Measurements from ENCODE around the gene FNBP1L.
"Not testable (repeated sequence)": the region's sequence is repeated elsewhere in the genome, so short reads cannot be mapped to it uniquely, and the experiment has no call there.

FNBP1L gene

DNA sequence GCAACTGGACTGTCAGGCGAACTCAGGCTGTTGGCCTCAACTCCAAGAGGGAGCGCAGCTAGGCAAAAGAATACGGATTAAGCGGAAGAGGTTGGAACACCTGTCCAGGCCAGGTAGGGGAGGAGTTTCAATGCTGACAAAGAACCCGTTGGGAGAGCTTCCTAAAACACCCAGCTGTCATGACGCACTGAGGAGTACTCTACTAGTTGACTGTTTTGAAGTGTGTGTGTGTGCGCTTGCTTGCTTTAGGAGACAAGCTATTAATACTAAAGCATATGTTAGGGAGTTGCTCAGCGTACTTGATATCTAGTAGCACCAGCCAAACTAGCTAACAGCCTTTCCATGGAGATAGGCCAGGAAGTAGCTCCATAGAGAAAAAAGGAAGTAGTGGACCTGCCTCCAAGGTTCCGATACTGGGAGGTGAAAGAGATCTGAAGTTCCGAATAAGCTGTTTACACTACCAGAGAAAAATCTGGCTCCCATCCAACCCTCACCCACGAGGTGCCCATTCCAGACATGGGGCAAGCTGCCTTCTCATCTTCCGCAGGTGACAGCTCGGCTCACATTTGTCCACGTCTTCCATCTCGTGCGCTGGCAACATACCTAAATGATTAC is 974 bp upstream of the FNBP1L start:
- no peak for DNase-seq

DNA sequence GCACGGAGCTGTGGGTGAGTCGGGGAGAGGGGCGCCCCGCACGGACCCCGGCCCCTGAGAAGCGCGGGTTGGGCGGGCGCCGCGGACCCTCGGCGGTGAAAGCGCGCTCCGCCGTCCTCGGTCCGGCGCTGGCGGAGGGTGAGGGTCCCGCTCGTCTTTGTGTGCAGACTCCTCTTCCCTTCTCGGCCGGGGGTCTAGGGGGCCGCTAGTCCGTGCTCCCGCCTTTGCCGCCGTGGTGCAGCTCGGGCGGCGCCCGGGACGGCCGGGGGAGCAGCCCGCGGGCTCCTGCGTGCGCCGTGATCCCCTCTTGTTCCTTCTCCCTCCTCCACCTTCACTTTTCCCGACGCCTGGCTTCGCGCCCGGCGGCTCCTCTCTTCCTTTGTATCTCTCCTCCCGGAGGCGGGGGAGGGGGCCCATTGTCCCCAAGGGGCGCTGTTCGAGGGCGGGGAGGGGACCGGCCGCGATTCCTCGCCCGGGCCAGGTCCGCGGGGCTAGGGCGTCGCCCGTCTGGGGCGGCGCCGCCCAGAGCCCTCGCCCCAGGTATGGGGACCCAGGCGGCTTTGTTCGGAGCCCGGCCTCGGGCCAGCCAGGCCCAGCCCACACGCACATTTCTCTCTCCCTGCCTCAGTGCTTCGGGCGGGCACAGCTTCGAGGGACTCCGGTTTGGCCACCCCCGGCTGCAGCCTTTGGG is 519 bp downstream of the FNBP1L start:
- no peak for DNase-seq

DNA sequence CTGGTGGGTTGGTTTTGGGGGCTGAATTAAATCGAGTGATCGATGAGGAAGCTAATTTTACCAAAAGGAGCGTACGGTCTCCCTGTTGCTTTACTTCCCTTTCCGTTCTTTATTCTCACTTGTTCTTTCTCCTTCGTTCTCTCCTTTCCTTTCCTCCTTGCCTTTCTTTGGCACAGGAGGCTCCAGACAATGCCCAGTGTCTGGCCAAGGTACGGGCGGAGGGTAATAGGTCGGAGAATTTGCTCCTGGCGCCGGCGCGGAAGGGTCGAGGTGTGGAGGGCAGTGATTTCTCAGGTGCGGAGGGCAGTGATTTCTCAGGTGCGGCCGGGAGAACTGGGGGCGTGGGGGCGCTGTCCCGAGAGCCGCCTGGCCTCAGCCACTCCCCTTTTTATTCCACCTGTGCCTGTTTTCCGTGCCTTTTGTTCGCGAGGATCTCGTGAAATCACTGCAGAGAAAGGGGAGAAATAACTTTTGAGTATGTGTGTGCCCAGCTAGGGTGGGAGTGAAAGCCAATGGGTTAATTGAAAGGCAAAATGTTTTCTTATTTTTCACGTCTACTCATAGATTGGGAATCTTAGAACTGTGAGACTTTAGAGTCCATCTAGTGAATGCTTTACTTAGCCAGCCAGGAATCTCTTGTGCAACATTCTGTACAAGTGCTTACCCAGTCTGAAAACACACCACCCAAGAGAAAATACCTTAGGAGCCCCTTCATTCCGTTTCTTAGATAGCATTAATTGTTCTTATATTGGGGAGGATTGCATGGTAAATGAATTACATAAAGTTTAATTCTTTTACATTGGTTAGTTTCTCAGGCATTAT is 1.3 kb downstream of the FNBP1L start:
- DNase-seq, result no peak

GRCh38 chr1:93450321-93450720 is 2.4 kb downstream of the FNBP1L start:
- DNase-seq, result peak in 1 of 2 experiments; percentile 19

GRCh38 chr1:93453911-93454310 is 6.0 kb downstream of the FNBP1L start:
- no peak for DNase-seq

GRCh38 chr1:93459126-93459525 is 11.2 kb downstream of the FNBP1L start:
- no peak for DNase-seq

DNA sequence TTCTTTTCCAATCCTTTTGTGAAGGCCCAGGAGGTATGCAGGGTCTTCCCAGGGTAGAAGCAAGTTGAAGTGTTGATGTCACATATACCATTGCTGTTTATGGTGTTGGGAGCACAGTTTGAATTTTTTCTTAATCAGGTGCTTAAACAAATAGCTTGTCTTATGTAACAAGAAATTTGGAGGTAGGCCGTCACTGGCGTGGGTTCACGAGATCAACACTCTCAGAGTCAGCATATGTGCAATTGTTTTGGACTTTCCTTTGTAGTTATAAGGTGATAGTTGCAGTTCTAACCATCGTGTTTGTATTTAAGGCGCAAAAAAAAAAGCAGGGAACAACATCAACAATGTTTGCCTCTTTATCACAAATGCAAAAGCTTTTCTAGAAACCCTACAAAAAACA is 13.3 kb downstream of the FNBP1L start:
- no peak for DNase-seq

- DNase-seq, result no peak
Measured at GRCh38 chr1:93463960-93464359, 16.0 kb downstream of the FNBP1L start.

DNA sequence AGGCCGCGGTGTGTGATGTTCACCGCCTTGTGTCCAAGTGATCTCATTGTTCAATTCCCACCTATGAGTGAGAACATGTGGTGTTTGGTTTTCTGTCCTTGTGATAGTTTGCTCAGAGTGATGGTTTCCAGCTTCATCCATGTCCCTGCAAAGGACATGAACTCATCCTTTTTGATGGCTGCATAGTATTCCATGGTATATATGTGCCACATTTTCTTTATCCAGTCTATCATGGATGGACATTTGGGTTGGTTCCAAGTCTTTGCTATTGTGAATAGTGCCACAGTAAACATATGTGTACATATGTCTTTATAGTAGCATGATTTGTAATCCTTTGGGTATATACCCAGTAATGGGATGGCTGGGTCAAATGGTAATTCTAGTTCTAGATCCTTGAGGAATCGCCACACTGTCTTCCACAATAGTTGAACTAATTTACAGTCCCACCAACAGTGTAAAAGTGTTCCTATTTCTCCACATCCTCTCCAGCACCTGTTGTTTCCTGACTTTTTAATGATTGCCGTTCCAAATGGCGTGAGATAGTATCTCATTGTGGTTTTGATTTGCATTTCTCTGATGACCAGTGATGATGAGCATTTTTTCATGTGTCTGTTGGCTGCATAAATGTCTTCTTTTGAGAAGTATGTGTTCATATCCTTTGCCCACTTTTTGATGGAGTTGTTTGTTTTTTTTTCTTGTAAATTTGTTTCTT is 17.6 kb downstream of the FNBP1L start:
- DNase-seq, result not testable (repeated sequence)

GRCh38 chr1:93467606-93468005 is 19.7 kb downstream of the FNBP1L start:
- DNase-seq, result no peak

DNA sequence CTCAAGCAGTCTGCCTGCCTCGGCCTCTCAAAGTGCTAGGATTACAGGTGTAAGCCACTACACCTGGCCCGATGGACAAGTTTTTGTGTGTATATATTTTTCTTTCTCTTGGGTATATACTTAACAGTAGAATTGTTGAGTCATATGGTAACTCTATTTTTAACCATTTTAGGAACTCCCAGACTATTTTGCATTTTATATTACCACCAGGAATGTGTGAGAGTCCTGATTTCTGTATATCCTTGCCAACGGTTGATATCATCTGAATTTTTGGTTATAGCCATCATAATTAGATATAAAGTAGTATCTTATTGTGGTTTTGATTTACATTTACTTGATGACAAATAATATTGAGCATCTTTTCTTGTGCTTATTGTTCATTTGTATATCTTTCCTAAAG is 20.7 kb downstream of the FNBP1L start:
- DNase-seq, result no peak

DNA sequence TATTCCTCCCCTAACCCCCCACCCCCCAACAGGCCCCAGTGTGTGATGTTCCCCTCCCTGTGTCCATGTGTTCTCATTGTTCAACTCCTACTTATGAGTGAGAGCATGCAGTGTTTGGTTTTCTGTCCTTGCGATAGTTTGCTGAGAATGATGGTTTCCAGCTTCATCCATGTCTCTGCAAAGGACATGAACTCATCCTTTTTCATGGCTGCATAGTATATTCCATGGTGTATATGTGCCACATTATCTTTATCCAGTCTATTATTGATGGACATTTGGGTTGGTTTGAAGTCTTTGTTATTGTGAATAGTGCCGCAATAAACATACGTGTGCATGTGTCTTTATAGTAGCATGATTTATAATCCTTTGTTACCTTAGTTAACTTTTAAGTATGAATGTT is 21.3 kb downstream of the FNBP1L start:
- DNase-seq, result not testable (repeated sequence)

GRCh38 chr1:93471284-93471683 is 23.4 kb downstream of the FNBP1L start:
- no peak for DNase-seq

GRCh38 chr1:93471911-93472310 is 24.0 kb downstream of the FNBP1L start:
- no peak for DNase-seq

- DNase-seq, result no peak
Measured at GRCh38 chr1:93474321-93474720, 26.4 kb downstream of the FNBP1L start.

DNA sequence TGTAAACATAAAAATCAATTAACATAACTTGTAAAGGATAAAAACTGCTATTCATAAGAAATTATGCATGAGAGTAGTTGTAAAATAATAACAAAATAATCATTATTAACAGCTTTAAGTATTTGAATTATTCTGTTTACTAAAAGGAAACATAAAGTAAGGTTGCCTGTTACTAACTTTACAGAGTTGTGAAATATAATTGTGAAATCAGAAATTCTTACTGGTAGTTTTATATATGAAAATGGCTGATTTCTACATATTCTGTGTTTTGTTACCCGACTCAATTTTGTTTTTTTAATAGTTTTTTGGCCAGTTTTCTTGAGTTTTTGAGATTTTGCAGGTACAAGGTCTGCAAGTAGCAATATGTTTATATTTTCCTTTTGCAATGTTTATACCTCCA is 27.8 kb downstream of the FNBP1L start:
- DNase-seq, result no peak

DNA sequence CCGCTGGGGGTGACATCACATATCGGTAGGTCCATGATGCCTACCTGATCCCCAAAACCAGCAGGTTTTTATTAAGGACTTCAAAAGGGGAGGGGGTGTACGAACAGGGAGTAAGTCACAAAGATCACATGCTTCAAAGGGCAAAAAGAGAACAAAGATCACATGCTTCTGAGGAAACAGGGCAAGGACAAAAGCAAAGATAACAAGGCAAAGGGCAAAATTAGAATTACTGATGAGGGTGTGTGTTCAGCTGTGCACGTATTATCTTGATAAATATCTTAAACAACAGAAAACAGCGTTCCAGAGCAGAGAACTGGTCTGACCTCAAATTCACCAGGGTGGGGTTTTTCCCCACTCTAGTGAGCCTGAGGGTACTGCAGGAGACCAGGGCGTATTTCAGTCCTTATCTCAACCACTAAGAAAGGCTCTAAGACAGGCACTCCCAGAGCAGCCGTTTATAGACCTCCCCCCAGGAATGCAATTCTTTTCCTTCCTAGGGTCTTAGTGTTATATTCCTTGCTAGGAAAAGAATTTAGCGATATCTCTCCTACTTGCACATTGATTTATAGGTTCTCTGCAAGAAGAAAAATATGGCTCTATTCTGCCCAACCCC is 31.3 kb downstream of the FNBP1L start:
- DNase-seq, result not testable (repeated sequence)

DNA sequence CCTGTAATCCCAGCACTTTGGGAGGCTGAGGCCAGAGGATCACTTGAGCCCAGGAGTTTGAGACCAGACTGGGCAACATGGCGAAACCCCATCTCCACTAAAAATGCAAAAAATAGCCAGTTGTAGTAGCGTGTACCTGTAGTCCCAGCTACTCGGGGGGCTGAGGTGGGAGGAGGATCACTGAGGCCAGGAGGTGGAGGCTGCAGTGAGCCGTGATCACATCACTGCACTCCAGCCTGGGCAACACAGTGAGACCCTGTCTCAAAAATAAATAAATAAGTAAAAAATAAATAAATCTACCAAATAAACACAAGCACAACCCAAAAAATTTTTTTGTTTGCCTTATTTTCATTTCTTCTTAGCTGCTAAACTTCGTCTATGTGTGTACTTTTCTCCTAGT is 34.0 kb downstream of the FNBP1L start:
- not testable (repeated sequence) for DNase-seq

DNA sequence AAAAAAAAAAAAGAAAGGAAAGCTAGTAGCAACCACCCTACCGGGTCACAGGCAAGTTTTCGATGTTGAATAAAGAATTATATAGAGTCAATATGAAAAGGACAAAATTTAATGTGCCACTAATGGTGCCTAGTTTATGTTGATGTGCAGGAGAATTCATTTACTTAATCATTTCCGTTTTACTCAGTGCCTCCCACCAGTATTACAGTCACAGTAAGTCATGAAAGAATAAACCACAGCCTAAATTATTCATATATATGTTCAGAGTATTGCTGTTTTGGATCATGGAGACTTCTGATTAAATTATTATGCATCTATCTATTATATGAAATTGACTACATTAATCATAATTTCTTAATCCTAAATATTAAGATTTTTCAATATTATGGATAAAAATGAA is 35.3 kb downstream of the FNBP1L start:
- DNase-seq, result no peak

DNA sequence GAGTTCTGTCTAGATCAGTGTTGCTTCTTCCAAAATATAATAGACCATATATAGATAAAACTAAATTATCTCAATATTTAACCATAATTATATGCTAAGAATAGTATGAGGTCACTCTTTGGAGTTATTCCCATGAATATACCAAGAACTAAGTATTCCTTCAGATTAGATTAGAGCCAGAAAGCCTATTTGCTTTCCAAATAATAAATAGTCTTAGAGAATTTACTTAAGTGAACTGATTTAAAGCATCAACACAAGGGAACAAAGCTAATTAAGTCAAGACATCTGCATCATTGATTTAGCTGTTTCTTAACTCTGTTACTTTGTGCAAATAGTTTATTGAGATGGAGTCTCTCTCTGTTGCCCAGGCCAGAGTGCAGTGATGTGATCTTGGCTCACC is 35.7 kb downstream of the FNBP1L start:
- no peak for DNase-seq

- no peak for DNase-seq
Measured at GRCh38 chr1:93488207-93488606, 40.3 kb downstream of the FNBP1L start.

DNA sequence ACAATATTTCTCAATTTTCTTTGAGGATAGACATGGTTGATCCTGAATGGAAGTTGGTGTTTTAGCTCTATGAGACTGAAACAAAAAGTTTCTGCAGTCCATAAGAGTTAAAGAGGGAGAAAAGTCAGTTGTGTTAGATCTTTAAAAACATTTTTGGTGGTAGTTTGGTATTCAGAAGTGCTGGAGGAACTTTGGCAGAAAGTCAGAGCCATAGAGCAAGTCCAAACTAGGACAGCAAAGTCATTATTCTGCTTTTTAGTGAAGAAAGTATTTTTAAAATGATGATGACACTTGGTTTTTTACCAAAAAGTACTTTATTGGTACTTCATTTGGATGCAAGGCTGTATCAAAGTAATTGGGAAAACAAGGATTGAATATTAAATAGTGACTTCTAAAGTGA is 41.8 kb downstream of the FNBP1L start:
- no peak for DNase-seq

GRCh38 chr1:93490357-93490756 is 42.4 kb downstream of the FNBP1L start:
- DNase-seq, result peak; percentile 1 to 10

Measured in AML-193 (cell line).